Measurements from ENCODE around the gene LTBP2. TPM values are rescaled to one million over a fixed set of nuclear protein-coding genes. Genes with fewer than 3 reads are reported as not detected.

LTBP2 gene
- total RNA-seq, 1 experiment from 2014 or later, result 5.2 TPM

- DNase-seq (ENCODE audit: low read depth), result no peak
Measured at GRCh38 chr14:74591394-74591793, 20.6 kb downstream of the LTBP2 start.

GRCh38 chr14:74589291-74589879 lies 22.7 kb downstream of the LTBP2 start:
- no peak for DNase-seq (ENCODE audit: low read depth)

GRCh38 chr14:74587363-74587707 lies 24.7 kb downstream of the LTBP2 start:
- DNase-seq (ENCODE audit: low read depth), result no peak

- no peak for DNase-seq (ENCODE audit: low read depth)
Measured at GRCh38 chr14:74586681-74587362, 25.2 kb downstream of the LTBP2 start.

GRCh38 chr14:74585406-74586335 lies 26.4 kb downstream of the LTBP2 start:
- no peak for DNase-seq (ENCODE audit: low read depth)

GRCh38 chr14:74584951-74585350 lies 27.1 kb downstream of the LTBP2 start:
- no peak for DNase-seq (ENCODE audit: low read depth)

GRCh38 chr14:74583689-74584434 lies 28.2 kb downstream of the LTBP2 start:
- peak; percentile 92 for DNase-seq (ENCODE audit: low read depth)

- peak; percentile 67 for DNase-seq (ENCODE audit: low read depth)
Measured at GRCh38 chr14:74582910-74583581, 29.0 kb downstream of the LTBP2 start.

GRCh38 chr14:74580275-74580672 lies 31.8 kb downstream of the LTBP2 start:
- peak; percentile 22 for DNase-seq (ENCODE audit: low read depth)

GRCh38 chr14:74579447-74580274 lies 32.4 kb downstream of the LTBP2 start:
- peak; percentile 87 for DNase-seq (ENCODE audit: low read depth)

- DNase-seq (ENCODE audit: low read depth), result no peak
Measured at GRCh38 chr14:74578479-74578878, 33.6 kb downstream of the LTBP2 start.

GRCh38 chr14:74577948-74578275 lies 34.1 kb downstream of the LTBP2 start:
- no peak for DNase-seq (ENCODE audit: low read depth)

GRCh38 chr14:74577247-74577947 lies 34.6 kb downstream of the LTBP2 start:
- DNase-seq (ENCODE audit: low read depth), result no peak

- DNase-seq (ENCODE audit: low read depth), result no peak
Measured at GRCh38 chr14:74575936-74576335, 36.1 kb downstream of the LTBP2 start.

GRCh38 chr14:74575507-74575906 lies 36.5 kb downstream of the LTBP2 start:
- no peak for DNase-seq (ENCODE audit: low read depth)

GRCh38 chr14:74574706-74575105 lies 37.3 kb downstream of the LTBP2 start:
- peak; percentile 19 for DNase-seq (ENCODE audit: low read depth)

GRCh38 chr14:74574090-74574433 lies 38.0 kb downstream of the LTBP2 start:
- peak; percentile 72 for DNase-seq (ENCODE audit: low read depth)

- peak; percentile 61 for DNase-seq (ENCODE audit: low read depth)
Measured at GRCh38 chr14:74573421-74574089, 38.5 kb downstream of the LTBP2 start.

GRCh38 chr14:74572726-74573301 lies 39.2 kb downstream of the LTBP2 start:
- DNase-seq (ENCODE audit: low read depth), result peak; percentile 88
